Fibroblast of mammary gland (primary cell): ENCODE data around the gene GC.

Source experiments
- DNase-seq: peaks from one replicate; pipeline ENCODE4 v3.0.0-alpha.2; 2010; ENCODE audit warnings: low read depth
- H3K4me3 ChIP-seq: 2 replicates; pipeline ENCODE4 v1.5.1; 2011; ENCODE audit warnings: low read depth, mild to moderate bottlenecking, low read length, moderate library complexity; ENCODE audit not compliant: control insufficient read depth
- CTCF ChIP-seq: conservative IDR thresholded peaks from 2 replicates; pipeline ENCODE4 v1.5.1; 2011; ENCODE audit warnings: low read depth, low read length, inconsistent platforms; ENCODE audit not compliant: control insufficient read depth, insufficient read depth

GC gene

DNA sequence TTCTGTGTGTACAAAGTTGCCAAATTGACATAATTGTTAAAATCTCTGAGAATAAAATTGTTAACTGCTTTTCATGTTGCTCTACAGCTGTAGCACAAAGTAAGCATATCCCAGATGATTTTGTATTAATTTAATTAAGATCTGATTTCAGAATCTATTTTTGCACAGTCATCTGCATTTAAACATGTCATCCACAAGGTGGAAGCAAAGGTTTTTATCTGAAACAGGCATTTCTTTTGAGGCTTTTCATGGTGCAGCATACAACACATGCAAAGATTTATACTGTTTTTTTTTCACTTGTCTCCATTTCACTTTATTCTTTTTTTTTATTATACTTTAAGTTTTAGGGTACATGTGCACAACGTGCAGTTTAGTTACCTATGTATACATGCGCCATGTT lies 51.2 kb downstream of the GC start:
- DNase-seq, result peak; percentile 35
- TF ChIP-seq CTCF, result peak; percentile 34
- H3K4me3 ChIP-seq, result no peak overlapping the region

DNA sequence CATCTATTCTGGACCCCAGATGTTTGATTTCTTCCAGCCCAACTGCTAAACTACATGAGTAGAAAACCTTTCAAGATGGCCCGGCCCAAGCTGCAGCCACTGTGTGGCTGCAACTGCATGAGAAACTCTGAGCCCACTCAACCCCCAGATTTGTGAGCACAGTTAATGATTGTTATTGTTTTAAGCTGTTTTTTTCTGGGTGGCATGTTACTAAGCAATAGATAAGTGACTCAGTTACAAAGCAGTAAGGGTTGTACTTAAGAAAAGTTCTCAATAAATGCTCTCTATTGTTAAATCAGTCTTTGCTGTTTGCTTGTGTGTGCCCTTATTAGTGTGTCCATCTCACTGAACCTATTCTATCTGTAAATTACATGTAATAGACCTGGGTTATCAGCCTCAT lies 51.8 kb downstream of the GC start:
- no peak overlapping the region for H3K4me3 ChIP-seq
- no peak for TF ChIP-seq CTCF
- no peak for DNase-seq

- no peak for DNase-seq
- TF ChIP-seq CTCF, result no peak
Observed at GRCh38 chr4:71729856-71730255, 54.0 kb downstream of the GC start.

DNA sequence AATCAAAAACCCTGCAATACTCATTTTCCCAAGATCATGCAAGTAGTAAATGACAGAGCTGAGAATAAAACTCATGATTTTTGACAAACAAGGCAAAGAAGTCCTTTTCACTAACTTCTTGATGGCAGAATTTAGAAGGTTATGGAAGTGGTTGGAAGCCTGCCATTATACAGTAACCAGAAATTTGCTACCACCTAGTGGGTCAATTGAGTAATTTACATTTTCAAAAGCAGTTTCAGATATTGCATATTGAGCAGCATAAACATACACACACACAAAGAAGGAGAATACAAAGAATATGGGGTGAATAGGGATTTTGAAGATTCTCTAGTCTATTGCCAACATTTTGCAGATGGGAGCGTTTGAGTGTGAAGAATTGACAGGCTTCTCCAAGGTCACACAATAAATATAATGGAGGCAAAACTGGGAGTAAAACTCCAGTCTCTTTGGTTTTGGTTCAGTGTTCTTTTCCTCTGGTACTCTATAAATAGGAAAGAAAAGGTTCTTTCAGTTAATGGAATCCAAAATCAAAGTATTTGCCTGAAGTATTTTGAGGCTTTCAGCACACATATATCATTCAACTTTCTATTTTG lies 70.2 kb downstream of the GC start:
- H3K4me3 ChIP-seq, result no peak overlapping the region
- peak; percentile 69 for DNase-seq
- TF ChIP-seq CTCF, result peak; percentile 57

More at GRCh38 chr4:71729856-71730255, 54.0 kb downstream of the GC start:
- H3K4me3 ChIP-seq, result no peak overlapping the region

DNA sequence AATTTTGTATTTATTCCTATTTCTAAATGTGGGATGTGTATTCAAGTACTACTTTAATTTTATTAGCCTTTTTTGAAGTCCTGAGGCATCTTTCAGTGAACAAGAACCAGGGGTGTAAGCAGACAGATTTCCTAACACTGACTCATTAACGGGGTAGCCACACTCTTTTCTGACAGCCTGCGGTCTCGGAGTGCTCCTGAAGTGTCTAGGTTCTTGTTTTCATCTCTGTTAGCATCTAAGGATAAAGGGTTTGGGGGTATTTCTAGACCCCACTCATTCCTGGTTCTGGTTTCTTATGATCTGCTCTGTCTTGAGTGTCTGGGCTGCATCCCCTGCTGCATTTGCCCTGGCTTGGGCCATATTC lies 71.9 kb downstream of the GC start:
- H3K4me3 ChIP-seq, result no peak overlapping the region
- no peak for DNase-seq
- TF ChIP-seq CTCF, result no peak

- no peak for TF ChIP-seq CTCF
- H3K4me3 ChIP-seq, result no peak overlapping the region
- DNase-seq, result no peak
Observed at GRCh38 chr4:71711044-71711984, 72.6 kb downstream of the GC start.

- no peak for DNase-seq
- no peak for TF ChIP-seq CTCF
- no peak overlapping the region for H3K4me3 ChIP-seq
Observed at GRCh38 chr4:71709961-71710360, 73.9 kb downstream of the GC start.
